Ishikawa (cell line): ENCODE results near the gene ITPR2.

Source experiments
- CEBPB ChIP-seq: IDR thresholded peaks from 2 replicates; pipeline ENCODE4 v1.6.1; 2012
- CREB1 ChIP-seq: IDR thresholded peaks from 2 replicates; pipeline ENCODE4 v1.6.1; 2012; ENCODE audit warnings: low read depth
- EGR1 ChIP-seq: IDR thresholded peaks from 2 replicates; pipeline ENCODE4 v1.6.1; 2012
- EP300 ChIP-seq: IDR thresholded peaks from 2 replicates; pipeline ENCODE4 v1.6.1; 2012; ENCODE audit warnings: borderline replicate concordance
- FOXM1 ChIP-seq: IDR thresholded peaks from 2 replicates; pipeline ENCODE4 v1.6.1; 2012; ENCODE audit warnings: low read depth, borderline replicate concordance
- MAX ChIP-seq: IDR thresholded peaks from 2 replicates; pipeline ENCODE4 v1.6.1; 2012
- RAD21 ChIP-seq: IDR thresholded peaks from 2 replicates; pipeline ENCODE4 v1.6.1; 2012; ENCODE audit warnings: low read depth
- REST ChIP-seq: IDR thresholded peaks from 2 replicates; pipeline ENCODE4 v1.6.1; 2012; ENCODE audit warnings: low read depth, mild to moderate bottlenecking
- TAF1 ChIP-seq: IDR thresholded peaks from 2 replicates; pipeline ENCODE4 v1.6.1; 2012; ENCODE audit warnings: low read depth, mild to moderate bottlenecking
- TCF12 ChIP-seq: IDR thresholded peaks from 2 replicates; pipeline ENCODE4 v1.6.1; 2012; ENCODE audit warnings: low read depth
- TEAD4 ChIP-seq: IDR thresholded peaks from 2 replicates; pipeline ENCODE4 v1.6.1; 2012
- USF1 ChIP-seq: IDR thresholded peaks from 2 replicates; pipeline ENCODE4 v1.6.1; 2012
- ZBTB7A ChIP-seq: IDR thresholded peaks from 2 replicates; pipeline ENCODE4 v1.6.1; 2012; ENCODE audit warnings: low read depth

GRCh38 chr12:26688344-26688904 is 144.6 kb downstream of the ITPR2 start:
- TF ChIP-seq REST (no peak), CREB1 (no peak), MAX (no peak), RAD21 (no peak), CEBPB (no peak), ZBTB7A (no peak), TCF12 (no peak), USF1 (no peak), FOXM1 (no peak), EGR1 (no peak), TEAD4 (no peak), EP300 (no peak), TAF1 (no peak)
